Trophoblast cell (in vitro differentiated cells and primary cell): ENCODE results near the gene RBM19.
"Not testable (repeated sequence)": the region's sequence is repeated elsewhere in the genome, so short reads cannot be mapped to it uniquely, and the experiment has no call there.

Source experiments
- DNase-seq, 2 donors: peaks; one replicate each; pipeline ENCODE4 v3.0.0-alpha.2; 2016
- H2AFZ ChIP-seq: 2 replicates; pipeline ENCODE4 v1.6.1; 2013; ENCODE audit warnings: low read length, moderate library complexity, mild to moderate bottlenecking; ENCODE audit not compliant: insufficient read depth, poor library complexity
- H2AK5ac ChIP-seq: 2 replicates; pipeline ENCODE4 v1.6.1; 2013; ENCODE audit warnings: mild to moderate bottlenecking, low read length
- H2BK120ac ChIP-seq: 2 replicates; pipeline ENCODE4 v1.6.1; 2013; ENCODE audit warnings: low read length, mild to moderate bottlenecking, moderate library complexity; ENCODE audit not compliant: insufficient read depth, poor library complexity
- H2BK12ac ChIP-seq: 2 replicates; pipeline ENCODE4 v1.6.1; 2013; ENCODE audit warnings: mild to moderate bottlenecking, low read length, moderate library complexity
- H2BK5ac ChIP-seq: 2 replicates; pipeline ENCODE4 v1.6.1; 2013; ENCODE audit warnings: low read length, low read depth, moderate library complexity, mild to moderate bottlenecking; ENCODE audit not compliant: poor library complexity
- H3K14ac ChIP-seq: 2 replicates; pipeline ENCODE4 v1.6.1; 2013; ENCODE audit warnings: mild to moderate bottlenecking, low read length
- H3K18ac ChIP-seq: 2 replicates; pipeline ENCODE4 v1.6.1; 2013; ENCODE audit warnings: mild to moderate bottlenecking, low read length
- H3K23ac ChIP-seq: 2 replicates; pipeline ENCODE4 v1.6.1; 2013; ENCODE audit warnings: low read length
- H3K27ac ChIP-seq: 2 replicates; pipeline ENCODE4 v1.5.1; 2013; ENCODE audit warnings: low read depth, mild to moderate bottlenecking, inconsistent platforms, low read length, moderate library complexity
- H3K27me3 ChIP-seq: 2 replicates; pipeline ENCODE4 v1.6.1; 2013; ENCODE audit warnings: inconsistent platforms, mild to moderate bottlenecking, low read length, moderate library complexity; ENCODE audit not compliant: insufficient read depth
- H3K36me3 ChIP-seq, 2 experiments: 1 replicate in 1 of 2; 2 replicates in 1 of 2; pipeline ENCODE4 v1.6.1; 2013; ENCODE audit warnings: low read length in 2 of 2, mild to moderate bottlenecking in 2 of 2, moderate library complexity in 1 of 2; ENCODE audit not compliant: insufficient read depth in 2 of 2, control insufficient read depth in 1 of 2
- H3K4ac ChIP-seq: 2 replicates; pipeline ENCODE4 v1.6.1; 2013; ENCODE audit warnings: low read depth, mild to moderate bottlenecking, low read length, moderate library complexity
- H3K4me1 ChIP-seq, 2 experiments: 1 replicate in 1 of 2; 2 replicates in 1 of 2; pipeline ENCODE4 v1.6.1; 2013; ENCODE audit warnings: low read length in 2 of 2, mild to moderate bottlenecking in 2 of 2, moderate library complexity in 1 of 2; ENCODE audit not compliant: insufficient read depth in 2 of 2, control insufficient read depth in 1 of 2
- H3K4me2 ChIP-seq: 2 replicates; pipeline ENCODE4 v1.6.1; 2013; ENCODE audit warnings: inconsistent platforms, mild to moderate bottlenecking, low read length, moderate library complexity
- H3K4me3 ChIP-seq: 2 replicates; pipeline ENCODE4 v1.5.1; 2013; ENCODE audit warnings: mild to moderate bottlenecking, low read depth, low read length, inconsistent platforms
- H3K79me1 ChIP-seq: one replicate; pipeline ENCODE4 v1.6.1; 2013; ENCODE audit warnings: low read length
- H3K79me2 ChIP-seq: 2 replicates; pipeline ENCODE4 v1.6.1; 2013; ENCODE audit warnings: low read length, mild to moderate bottlenecking; ENCODE audit not compliant: control insufficient read depth, insufficient read depth, poor library complexity
- H3K9ac ChIP-seq: 2 replicates; pipeline ENCODE4 v1.6.1; 2013; ENCODE audit warnings: mild to moderate bottlenecking, low read length
- H3K9me3 ChIP-seq: 2 replicates; pipeline ENCODE4 v1.6.1; 2013; ENCODE audit warnings: low read depth, mild to moderate bottlenecking, control low read depth, inconsistent platforms, low read length; ENCODE audit not compliant: insufficient read depth
- H4K12ac ChIP-seq: 2 replicates; pipeline ENCODE4 v1.6.1; 2013; ENCODE audit warnings: low read depth, mild to moderate bottlenecking, low read length, moderate library complexity
- H4K8ac ChIP-seq: 2 replicates; pipeline ENCODE4 v1.6.1; 2013; ENCODE audit warnings: low read depth, mild to moderate bottlenecking, low read length, moderate library complexity
- H4K91ac ChIP-seq: one replicate; pipeline ENCODE4 v1.6.1; 2013; ENCODE audit warnings: low read depth, mild to moderate bottlenecking, low read length, moderate library complexity
- WGBS: extraction: QIAGEN DNeasy Blood & Tissue Kit; methylation state at CpG from one replicate; pipeline ENCODE4 v1.1.7; 2013; ENCODE audit warnings: missing lambda C conversion rate; ENCODE audit not compliant: insufficient read length, insufficient coverage; ENCODE audit errors: extremely low coverage; 5-methylcytosine and 5-hydroxymethylcytosine counted together

The RBM19 gene

GRCh38 chr12:113809462-113810220 lies 156.5 kb downstream of the RBM19 start:
- not testable (repeated sequence) for H2AK5ac ChIP-seq, H3K18ac ChIP-seq, H3K27me3 ChIP-seq, H3K4me1 ChIP-seq, H3K23ac ChIP-seq, H3K9ac ChIP-seq, H3K36me3 ChIP-seq, H2BK120ac ChIP-seq, H2BK5ac ChIP-seq, H3K4ac ChIP-seq, H3K4me3 ChIP-seq, H3K14ac ChIP-seq, H2AFZ ChIP-seq, H4K8ac ChIP-seq, H2BK12ac ChIP-seq, H4K12ac ChIP-seq, H3K79me1 ChIP-seq, DNase-seq, H3K79me2 ChIP-seq, H3K27ac ChIP-seq, H3K9me3 ChIP-seq, H4K91ac ChIP-seq, H3K4me2 ChIP-seq
- no CpG with 5 or more reads among the region's 17 CpGs for WGBS

GRCh38 chr12:113808095-113808951 lies 157.8 kb downstream of the RBM19 start:
- no peaks in the 10 kb centered on the region for H3K4me1 ChIP-seq
- H3K4ac ChIP-seq = no peak overlapping the region
- no peak overlapping the region for H2BK5ac ChIP-seq
- no peak overlapping the region for H3K27ac ChIP-seq
- WGBS = no CpG with 5 or more reads among the region's 19 CpGs
- H3K18ac ChIP-seq = no peak overlapping the region
- H4K91ac ChIP-seq = no peak overlapping the region
- H2AFZ ChIP-seq = no peak overlapping the region
- H3K4me2 ChIP-seq = no peak overlapping the region
- H3K79me1 ChIP-seq = no peaks in the 10 kb centered on the region
- H4K8ac ChIP-seq = no peak overlapping the region
- H3K27me3 ChIP-seq = no peaks in the 10 kb centered on the region
- H3K23ac ChIP-seq = no peak overlapping the region
- no peak overlapping the region for H2BK120ac ChIP-seq
- H3K79me2 ChIP-seq = no peaks in the 10 kb centered on the region
- no peak for DNase-seq
- no peaks in the 10 kb centered on the region for H3K36me3 ChIP-seq
- H2BK12ac ChIP-seq = no peak overlapping the region
- peaks cover 7% of the 10 kb centered on the region for H3K9me3 ChIP-seq
- no peak overlapping the region for H3K9ac ChIP-seq
- no peak overlapping the region for H3K4me3 ChIP-seq
- no peak overlapping the region for H3K14ac ChIP-seq
- no peak overlapping the region for H2AK5ac ChIP-seq
- no peak overlapping the region for H4K12ac ChIP-seq

GRCh38 chr12:113805673-113806072 lies 160.5 kb downstream of the RBM19 start:
- Histone ChIP-seq H3K23ac (no peak overlapping the region), H2AK5ac (no peak overlapping the region), H3K4me3 (no peak overlapping the region), H3K27me3 (no peaks in the 10 kb centered on the region), H2BK120ac (no peak overlapping the region), H3K79me1 (no peaks in the 10 kb centered on the region), H2BK5ac (no peak overlapping the region), H3K36me3 (no peaks in the 10 kb centered on the region), H3K27ac (no peak overlapping the region), H4K8ac (no peak overlapping the region), H3K4me1 (no peaks in the 10 kb centered on the region), H3K4ac (no peak overlapping the region), H3K18ac (no peak overlapping the region), H2BK12ac (no peak overlapping the region), H3K79me2 (no peaks in the 10 kb centered on the region), H4K12ac (no peak overlapping the region), H4K91ac (no peak overlapping the region), H3K9ac (no peak overlapping the region), H3K14ac (no peak overlapping the region), H3K4me2 (no peak overlapping the region), H2AFZ (no peak overlapping the region), H3K9me3 (no peaks in the 10 kb centered on the region)
- no peak for DNase-seq
- WGBS = no CpG with 5 or more reads among the region's 5 CpGs

GRCh38 chr12:113804961-113805600 lies 161.0 kb downstream of the RBM19 start:
- Histone ChIP-seq H3K23ac (no peak overlapping the region), H4K91ac (no peak overlapping the region), H3K9ac (no peak overlapping the region), H2BK12ac (no peak overlapping the region), H3K27ac (no peak overlapping the region), H3K4me2 (no peak overlapping the region), H3K36me3 (no peaks in the 10 kb centered on the region), H4K12ac (no peak overlapping the region), H2BK120ac (no peak overlapping the region), H2AK5ac (no peak overlapping the region), H3K9me3 (no peaks in the 10 kb centered on the region), H2AFZ (no peak overlapping the region), H3K79me1 (no peaks in the 10 kb centered on the region), H4K8ac (no peak overlapping the region), H3K14ac (no peak overlapping the region), H3K4ac (no peak overlapping the region), H3K18ac (no peak overlapping the region), H3K4me3 (no peak overlapping the region), H2BK5ac (no peak overlapping the region), H3K79me2 (no peaks in the 10 kb centered on the region), H3K4me1 (no peaks in the 10 kb centered on the region), H3K27me3 (no peaks in the 10 kb centered on the region)
- DNase-seq = no peak
- WGBS = no CpG with 5 or more reads among the region's 16 CpGs
